Cortex of kidney (tissue), 1 donor: ENCODE data around the gene DPF3.

Experiments used
- DNase-seq: peaks from one replicate; lab custom pipeline; 2025; lab: John Stamatoyannopoulos, UW

DPF3 gene

DNA sequence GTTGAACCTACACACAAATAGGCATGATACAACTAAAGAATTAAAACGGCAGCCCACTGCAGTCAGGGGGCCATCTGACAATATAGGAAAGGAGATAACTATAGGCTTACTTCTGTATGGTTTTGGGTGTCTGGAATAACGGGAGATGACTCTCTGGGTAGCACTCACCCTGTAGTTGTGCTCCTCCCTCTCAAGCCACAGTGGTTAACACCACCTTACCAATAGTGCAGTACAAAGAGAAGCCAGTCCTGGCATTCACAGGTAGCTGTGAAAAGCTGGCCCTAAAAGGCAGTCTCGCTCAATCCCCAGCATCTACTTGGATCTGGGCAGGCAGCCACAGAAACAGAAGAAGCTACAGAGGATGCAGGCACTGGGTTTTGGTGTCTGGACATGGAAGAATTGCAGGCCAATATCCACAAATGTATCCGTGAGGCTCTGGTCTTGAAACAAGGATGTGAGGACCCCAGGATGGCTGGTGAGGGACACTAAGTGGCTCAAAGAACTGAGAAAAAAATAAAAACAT, 93.0 kb downstream of the DPF3 start:
- no peak for DNase-seq

DNA sequence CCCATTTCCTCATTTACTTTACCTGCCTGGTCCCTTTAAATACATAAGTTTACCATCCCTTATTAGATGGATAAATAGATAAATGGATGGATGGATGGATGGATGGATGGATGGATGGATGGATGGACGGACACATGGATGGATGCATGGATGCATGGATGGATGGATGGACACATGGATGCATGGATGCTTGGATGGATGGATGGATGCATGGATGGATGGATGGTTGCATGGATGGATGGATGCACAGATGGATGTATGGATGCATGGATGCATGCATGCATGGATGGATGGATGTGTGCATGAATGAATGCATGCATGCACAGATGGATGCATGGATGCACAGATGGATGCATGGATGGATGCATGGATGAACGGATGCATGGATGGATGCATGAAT, 93.6 kb downstream of the DPF3 start:
- DNase-seq, result no peak

DNA sequence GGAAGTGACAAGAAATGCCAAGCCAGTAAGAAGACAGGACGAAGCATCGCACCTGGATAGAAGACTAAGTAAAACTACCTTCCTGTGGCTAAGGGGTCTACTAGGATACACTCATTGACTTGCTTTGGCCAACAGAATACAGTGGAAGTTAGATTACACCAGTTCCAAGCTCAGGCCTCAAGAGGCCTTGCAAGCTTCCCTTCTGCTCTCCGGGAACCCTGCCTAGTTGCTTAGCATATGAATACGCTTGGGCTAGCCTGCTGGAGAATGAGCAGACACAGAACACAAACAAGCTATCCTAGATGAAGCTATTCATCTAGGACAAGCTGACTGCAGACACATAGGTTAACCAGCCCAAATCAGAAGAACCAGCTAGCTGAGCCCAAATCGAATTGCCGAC, 97.0 kb downstream of the DPF3 start:
- no peak for DNase-seq

DNA sequence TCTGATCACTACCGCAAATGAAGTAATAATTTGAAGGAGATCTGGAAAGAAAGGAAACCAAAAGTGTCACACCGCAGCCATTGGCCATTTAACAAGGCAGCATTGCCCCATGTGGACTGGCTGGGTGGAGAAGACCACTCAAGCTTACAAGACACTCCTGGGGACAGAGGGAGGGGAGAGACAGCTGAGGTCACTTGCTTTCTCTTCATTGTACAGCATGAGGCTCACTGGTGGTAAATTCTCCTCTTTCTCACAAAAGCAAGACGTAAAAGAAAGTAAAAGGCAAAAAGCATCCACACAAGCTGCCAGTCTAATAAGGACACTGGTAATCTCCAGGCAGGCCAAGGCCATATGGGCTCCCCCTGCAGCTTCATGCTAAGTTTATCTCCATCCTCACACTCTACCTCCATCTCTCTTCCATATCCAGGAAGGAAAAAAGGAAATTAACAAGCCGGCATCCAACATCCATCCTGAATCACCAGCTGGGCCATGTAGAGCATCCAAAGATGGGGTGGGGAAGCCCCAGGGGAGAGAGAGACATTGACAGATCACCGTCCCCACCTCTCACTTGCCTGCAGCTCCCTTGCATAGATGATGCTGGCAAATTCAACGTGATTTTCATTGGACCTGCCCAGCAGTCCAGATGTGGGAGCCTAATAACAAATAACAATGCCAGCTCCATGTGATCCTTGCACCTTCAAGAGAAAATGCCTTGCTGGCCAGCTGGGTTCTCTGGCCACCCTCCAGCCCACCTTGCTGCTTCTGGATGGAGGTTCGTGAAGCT, 100.6 kb downstream of the DPF3 start:
- no peak for DNase-seq

DNA sequence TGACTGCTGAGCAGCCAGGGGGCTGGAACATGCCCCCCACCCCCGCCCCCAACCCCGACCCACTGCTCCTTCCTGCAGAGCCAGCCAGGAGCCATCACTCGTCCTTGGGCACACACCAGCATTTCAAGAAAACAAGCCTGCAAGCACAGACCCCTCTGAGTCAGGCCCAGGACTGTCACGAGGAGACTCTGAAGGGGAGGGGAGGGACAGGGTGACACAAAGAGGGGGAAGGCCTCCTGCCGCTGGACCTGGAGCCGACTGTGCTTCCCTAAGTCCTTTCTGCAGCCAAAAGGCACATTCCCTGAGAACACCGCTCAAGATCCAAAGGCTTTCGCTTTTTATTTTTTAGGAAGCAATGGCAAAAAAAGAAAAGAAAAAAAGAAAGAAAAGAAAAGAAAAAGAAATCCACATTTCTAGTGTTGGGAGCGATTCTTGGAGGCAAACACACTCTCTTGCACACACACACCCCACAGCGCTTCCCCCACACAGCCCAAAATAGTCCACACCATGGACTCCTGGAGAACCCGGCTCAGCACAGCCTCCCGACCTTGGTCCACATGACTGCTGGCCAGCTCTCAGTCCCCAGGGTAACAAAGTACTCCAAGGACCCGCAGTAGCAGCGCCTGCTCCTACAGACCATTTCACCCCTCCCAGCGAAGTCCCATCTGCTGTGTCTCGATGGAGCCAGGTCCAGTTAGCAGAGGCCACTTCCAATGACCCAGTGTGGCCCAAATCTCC, 101.7 kb downstream of the DPF3 start:
- no peak for DNase-seq

DNA sequence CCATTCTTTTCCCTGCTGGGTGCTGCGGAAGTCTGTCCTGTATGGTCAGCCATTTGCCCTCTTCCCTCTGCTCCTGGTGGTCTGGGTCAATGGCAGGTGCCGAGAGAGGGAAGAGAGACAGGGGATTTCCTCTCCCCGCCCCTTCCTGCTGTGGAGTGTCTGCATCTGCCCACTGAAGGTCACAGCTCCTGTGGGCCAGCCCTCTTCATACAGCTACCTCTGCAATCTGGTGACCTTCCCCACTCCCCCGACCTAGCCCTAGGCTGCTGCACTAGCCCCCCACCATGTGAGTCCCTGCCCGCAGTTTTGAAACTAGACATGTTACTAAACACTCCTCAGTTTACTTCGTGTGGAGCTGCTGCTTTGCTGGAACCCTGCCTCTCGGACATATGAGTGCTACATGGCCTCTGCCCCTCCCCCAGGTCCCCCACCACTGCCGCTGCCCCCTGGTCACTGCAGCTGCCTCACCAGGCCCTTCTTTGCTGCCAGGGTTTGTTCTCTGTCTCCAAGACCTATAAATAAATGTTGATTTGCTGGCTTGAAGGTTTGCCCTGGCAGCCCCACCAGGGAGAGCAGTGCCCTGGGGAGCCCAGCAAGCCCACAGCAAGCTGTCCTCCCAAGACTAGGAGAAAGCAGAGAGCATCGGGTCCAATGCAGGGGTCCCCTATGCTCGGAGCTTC, 102.9 kb downstream of the DPF3 start:
- no peak for DNase-seq

DNA sequence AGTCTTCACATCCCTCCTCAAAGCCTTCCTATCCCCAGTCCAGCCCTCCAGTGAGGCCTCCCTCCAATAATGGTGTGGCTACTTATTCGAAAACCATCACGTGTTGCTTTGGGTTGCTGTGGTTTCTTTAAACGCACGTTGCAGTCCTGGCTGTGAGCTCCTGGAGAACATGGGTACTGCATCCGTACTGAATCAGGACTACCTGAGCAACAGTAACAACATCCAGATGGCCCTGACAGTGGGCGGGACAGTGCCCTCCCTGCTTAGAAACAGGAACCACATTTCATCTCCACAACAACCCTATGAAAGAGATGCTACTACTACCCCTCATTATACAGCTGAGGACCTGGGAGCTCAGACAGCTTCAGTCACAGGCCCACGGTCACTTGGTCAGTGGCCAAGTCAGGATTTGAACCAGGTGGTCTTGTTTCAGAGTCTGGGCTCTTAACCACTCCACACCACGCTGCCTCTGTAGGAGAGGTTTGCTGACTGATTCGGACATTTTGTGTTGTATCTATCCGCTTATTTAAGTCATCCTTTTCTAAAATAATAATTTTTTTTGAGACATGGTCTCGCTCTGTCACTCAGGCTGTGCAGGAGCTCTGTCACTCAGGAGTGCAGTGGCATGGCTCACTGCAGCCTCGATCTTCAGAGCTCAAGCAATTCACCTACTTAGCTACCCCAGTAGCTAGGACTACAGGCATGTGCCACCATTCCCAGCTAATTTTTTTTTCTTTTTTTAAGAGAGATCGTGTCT, 104.8 kb downstream of the DPF3 start:
- no peak for DNase-seq

DNA sequence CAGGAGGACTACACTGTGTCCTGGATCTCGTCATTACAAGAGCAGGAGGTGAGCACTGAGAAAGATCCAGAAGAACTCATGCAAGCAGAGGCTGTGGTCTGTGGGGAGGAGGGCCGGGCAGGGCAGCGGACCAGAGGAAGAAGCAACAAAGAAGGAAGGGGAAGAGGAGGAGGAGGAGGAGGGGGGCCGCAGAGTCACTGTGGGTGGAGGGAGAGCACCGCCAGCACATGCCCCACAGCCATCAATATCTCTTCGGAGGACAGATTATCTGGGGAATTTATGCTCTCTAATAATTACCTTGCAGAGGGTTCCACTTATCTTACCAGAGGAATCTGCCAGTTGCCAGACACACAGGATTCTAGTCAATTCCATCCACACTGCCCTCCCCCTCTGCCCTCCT, 105.6 kb downstream of the DPF3 start:
- no peak for DNase-seq

DNA sequence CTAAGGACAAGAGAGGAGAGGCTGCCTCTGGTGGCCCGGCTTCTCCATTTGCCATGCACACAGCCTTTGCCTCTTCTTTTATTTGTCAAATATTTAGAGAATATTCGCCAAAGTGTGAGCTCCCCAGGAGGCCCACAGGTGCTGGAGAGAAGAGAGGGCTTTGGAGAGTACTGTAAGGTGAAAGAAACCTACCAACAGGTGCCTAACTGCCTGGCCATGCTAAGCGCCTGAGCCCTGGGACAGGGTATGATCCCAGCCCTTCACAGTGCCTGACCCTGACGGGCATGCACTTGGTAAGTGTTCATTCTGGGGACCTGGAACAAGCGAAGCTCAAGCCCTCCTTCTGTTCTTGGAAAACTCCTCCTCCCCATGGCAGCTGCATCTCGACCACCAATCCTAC, 106.1 kb downstream of the DPF3 start:
- no peak for DNase-seq

DNA sequence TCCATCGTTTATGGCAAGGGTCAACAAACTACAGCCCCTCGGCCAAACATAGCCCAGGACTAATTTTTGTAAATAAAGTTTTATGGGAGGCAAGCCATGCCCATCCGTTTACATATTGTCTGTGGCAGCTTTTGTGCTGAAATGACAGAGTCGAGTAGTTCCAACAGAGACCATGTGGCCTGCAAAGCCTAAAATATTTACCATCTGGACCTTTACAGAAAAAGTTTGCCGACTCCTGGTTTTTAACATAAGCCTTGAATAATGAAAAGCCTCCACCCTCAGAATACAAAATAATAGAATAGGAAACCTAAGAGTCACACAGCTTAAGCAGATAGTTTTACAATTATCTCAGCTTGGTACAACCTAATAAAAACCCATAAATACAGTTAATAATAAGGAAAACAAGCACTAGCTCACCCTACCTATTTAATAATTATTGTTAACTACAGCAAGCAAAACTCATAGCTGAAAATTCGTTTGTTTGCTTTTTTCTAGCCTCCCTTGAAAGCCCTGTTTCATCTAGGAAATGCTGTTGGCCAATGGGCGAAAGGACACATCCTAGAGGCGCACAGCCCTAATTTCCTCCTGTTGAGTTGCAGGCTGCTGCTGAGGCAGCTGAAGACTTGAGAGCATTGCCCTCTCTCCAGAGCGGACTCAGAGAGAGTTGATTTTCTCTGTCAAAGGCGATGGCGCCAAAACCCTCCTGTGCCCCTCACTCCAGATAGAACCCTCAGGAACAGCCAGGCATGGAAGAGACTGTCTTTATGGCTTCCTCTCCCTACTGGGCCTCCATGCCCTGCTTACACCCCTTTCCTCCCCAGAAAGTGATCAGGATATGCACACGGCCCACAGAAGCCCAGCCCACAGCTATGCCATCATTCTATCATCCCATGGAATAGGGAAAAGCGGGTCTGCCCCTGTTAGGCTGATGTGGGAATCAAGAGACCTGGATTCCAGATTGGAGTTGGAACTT, 107.2 kb downstream of the DPF3 start:
- no peak for DNase-seq

DNA sequence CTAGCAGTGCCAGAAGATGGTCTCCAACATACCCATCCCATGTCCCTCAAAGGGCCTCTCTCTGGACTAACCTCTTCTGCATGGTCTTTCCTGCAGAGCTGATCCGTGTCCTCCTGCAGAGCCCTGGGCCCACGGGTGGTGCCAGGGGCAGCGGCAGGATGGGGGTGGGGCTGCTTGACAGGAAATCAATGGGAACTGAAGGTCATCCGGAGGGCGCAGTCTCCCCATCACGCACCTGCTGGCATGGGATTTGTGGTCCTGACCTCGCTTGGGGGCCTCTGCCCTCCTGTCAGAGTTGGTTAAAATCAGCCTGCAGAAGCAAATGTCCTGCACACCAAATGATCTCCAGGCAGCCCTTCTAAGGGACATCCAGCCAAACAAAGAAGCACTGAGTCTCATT, 110.2 kb downstream of the DPF3 start:
- DNase-seq, result no peak

DNA sequence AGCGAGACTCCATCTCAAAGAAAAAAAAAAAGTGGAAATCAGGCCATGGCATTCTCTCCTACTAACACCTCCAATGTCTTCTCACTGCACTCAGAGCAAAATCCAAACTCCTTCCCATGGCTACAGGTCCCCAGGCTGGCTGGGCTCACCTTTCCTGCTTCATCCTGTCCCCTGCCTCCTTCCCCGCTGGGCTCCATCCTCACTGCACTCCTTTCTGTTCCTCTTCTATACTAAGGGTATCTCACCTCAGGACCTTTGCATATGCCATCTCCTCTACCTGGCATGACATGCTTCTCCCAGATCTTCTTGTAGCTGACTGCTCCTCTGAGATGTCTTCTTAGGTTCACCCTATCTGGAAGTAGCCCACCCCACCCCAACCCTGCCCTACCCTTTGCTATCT, 111.1 kb downstream of the DPF3 start:
- no peak for DNase-seq

DNA sequence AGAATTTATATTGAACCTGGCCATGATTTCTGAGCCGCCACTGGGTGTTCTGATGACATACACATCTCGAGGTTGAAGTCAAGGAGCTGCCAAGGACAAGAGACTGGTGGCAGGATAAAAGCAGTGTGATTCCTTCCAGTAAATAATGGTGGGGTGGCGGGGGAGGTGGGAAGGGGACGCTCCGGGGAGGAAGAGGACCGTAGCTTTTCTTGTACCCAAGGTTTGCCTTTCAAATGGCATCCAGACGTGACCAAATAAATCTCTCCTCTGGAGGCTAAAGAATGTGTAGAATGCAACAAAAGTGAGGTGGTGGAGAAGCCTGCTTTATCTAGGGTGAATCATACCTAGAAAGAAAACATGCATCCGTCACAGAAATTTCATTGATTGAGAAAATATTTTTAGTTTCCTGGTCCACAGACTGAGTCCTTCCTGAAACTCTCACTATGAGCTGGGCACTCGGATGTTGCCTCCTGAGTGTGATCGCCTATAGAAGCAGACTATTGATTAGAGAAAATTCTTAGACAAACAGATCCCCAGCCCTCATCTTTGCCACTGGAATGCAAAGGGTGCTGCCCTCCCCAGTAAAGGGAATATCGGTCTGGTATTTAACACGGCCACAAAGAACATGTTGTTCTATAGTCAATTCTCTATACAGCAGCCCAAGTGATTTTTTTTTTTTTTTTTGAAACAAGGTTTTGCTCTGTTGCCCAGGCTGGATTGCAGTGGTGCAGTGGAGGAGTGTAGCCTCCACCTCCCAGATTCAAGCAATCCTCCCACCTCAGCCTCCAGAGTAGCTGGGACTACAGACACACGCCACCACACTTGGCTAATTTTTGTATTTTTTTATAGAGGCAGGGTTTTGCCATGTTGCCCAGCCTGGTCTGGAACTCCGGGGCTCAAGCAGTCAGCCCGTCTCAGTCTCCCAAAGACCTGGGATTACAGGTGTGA, 112.1 kb downstream of the DPF3 start:
- DNase-seq, result no peak

DNA sequence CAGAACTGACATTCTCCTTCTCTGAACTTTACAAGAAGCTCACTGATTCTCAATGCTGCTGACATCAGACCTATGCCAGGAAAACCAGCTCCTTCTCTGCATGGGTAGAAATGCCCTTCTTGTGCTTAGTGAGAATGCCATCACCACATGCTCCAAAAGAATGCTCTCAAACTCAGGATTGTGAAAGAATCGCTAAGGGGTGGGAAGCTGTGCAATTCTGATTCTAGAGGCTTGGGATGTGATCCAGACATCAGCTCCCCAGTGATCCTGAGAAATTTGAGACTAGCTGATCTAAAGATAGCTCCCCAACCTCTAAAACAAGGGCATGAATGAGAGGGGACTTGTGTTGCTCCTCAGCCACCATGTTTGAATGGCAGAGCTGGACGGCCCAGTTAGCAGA, 113.2 kb downstream of the DPF3 start:
- no peak for DNase-seq

DNA sequence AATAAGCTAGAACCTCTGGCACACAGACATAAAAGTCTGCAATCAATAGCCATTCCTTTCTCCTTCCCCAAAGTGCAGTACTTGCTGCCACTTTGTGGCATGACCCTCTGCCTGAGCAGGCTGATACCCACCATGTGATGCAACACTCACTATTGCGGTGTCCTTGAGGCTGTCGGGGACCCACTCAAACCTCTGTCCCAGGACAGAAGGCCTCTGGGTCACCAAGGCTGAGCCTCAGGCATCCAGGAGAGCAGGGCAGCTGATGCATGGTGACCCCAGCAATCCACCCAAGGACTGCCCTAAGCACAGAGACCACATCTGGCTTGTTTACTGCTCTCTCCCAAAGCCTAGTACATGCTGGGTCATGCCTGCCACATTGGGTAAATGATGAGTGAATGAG, 114.2 kb downstream of the DPF3 start:
- DNase-seq, result no peak

DNA sequence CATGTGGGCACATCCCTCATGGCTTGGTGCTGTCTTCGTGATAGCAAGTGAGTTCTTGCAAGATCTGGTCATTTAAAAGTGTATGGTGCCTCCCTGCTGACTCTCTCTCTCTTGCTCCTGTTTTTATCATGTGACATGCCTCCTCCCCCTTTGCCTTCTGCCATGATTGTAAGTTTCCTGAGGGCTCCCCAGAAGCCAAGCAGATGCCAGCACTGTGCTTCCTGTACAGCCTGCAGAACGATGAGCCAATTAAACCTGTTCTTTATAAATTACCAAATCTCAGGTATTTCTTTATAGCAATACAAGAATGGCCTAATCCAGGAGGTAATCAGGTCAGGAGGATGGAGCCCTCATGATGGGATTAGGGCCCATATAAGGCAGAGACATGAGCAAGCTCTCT, 116.3 kb downstream of the DPF3 start:
- DNase-seq, result no peak

DNA sequence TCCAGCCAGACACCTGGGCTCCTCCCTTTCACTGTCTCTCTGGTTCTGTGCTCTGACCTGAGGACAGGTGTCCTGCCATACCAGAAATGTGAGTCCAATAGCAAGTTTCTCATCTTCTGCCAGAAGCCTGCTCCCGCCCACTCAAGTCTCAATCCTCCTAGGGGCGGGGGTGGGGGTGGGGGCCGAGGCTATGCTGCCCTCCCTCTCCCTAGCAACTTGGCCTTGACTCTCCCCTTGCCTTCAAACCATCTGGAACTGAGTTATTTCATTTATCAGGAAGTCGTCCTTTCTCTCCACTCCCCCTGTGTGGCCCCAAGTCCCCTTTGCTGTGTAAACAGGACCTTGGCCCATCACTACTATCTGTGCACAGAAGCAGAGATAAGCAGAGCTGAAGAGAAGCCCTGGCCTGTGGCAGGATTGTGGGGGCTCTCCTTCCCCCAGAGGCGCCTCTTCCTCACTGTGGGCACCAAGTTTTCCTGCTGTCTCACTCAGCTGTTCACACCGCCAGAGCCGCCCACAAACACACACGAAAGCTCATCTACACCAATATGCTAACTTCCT, 117.1 kb downstream of the DPF3 start:
- DNase-seq, result no peak

DNA sequence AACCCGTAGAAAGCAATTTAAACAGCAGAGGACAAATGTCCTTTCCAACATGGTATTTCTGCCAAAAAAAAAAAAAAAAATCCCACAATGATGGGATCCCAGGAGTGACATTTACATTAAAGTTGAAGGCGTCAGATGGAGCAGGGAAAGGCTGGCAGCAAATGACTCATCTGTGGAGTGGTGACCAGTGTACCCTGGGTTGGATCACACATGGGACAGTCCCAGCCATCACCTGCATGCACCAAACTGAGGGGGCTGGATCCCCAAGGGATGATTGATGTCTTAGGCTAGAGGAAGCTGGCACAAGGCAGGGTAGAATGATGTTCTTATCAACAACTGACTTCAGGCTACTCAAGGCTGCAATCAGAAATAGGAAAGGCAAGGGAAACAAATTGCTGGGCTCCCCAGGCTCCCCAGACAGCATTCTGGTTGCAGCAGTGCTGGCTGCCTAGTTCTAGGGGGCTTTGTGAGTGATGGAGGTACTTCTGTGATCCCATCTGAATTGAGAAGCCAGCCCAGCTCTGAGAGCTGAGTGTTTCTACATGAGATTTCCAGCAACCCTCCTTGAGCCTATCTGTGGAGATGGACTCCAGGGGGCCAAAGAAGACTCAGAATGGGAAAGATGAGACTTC, 117.9 kb downstream of the DPF3 start:
- no peak for DNase-seq
